Stimulated activated naive CD8-positive, alpha-beta T cell treated with anti-CD3 and anti-CD28 coated beads, Interleukin-15, Interleukin-2, amounts not matched to agents 100 U/mL and 50 U/mL, for 24 hours (primary cell): ENCODE measurements around the gene IRS1.

Experiments used
- ATAC-seq: fragments of 150-1000 bp; cut with Tn5 transposase; one replicate; pipeline ENCODE4 v1.10.0; 2021
- DNase-seq: peaks from one replicate; pipeline ENCODE4 v3.0.0; 2021

IRS1 gene

GRCh38 chr2:226720948-226721347, 78.7 kb downstream of the IRS1 start:
- no peak for DNase-seq
- ATAC-seq: no peak

GRCh38 chr2:226717719-226718118, 81.9 kb downstream of the IRS1 start:
- no peak for DNase-seq

GRCh38 chr2:226716126-226716525, 83.5 kb downstream of the IRS1 start:
- ATAC-seq (no peak), DNase-seq (no peak)

More at GRCh38 chr2:226717719-226718118, 81.9 kb downstream of the IRS1 start:
- no peak for ATAC-seq

- ATAC-seq (no peak), DNase-seq (no peak)
These were observed 84.2 kb downstream of the IRS1 start for GRCh38 chr2:226715347-226715990.

GRCh38 chr2:226712941-226713340, 86.7 kb downstream of the IRS1 start:
- DNase-seq (no peak), ATAC-seq (no peak)

GRCh38 chr2:226711606-226712296, 87.9 kb downstream of the IRS1 start:
- DNase-seq: no peak
- no peak for ATAC-seq

- ATAC-seq (no peak), DNase-seq (no peak)
These were observed 92.1 kb downstream of the IRS1 start for GRCh38 chr2:226707499-226707898.

GRCh38 chr2:226705965-226706364, 93.7 kb downstream of the IRS1 start:
- no peak for ATAC-seq
- DNase-seq: no peak

- ATAC-seq: no peak
These were observed 94.3 kb downstream of the IRS1 start for GRCh38 chr2:226705133-226705886.

GRCh38 chr2:226703514-226703913, 96.1 kb downstream of the IRS1 start:
- ATAC-seq: no peak
- no peak for DNase-seq

More at GRCh38 chr2:226705133-226705886, 94.3 kb downstream of the IRS1 start:
- no peak for DNase-seq

- ATAC-seq: no peak
- no peak for DNase-seq
These were observed 97.2 kb downstream of the IRS1 start for GRCh38 chr2:226702376-226702775.

GRCh38 chr2:226701052-226701451, 98.6 kb downstream of the IRS1 start:
- DNase-seq: peak; percentile 8
- ATAC-seq: peak; percentile 69

- DNase-seq (no peak), ATAC-seq (peak; percentile 23)
These were observed 100.3 kb downstream of the IRS1 start for GRCh38 chr2:226699321-226699720.

- no peak for DNase-seq
- no peak for ATAC-seq
These were observed 100.9 kb downstream of the IRS1 start for GRCh38 chr2:226698671-226699070.

GRCh38 chr2:226694586-226695284, 104.9 kb downstream of the IRS1 start:
- ATAC-seq: no peak
- DNase-seq: no peak

- no peak for DNase-seq
- no peak for ATAC-seq
These were observed 105.5 kb downstream of the IRS1 start for GRCh38 chr2:226694149-226694548.

- DNase-seq (no peak), ATAC-seq (no peak)
These were observed 106.1 kb downstream of the IRS1 start for GRCh38 chr2:226693521-226693920.

GRCh38 chr2:226692521-226693126, 107.0 kb downstream of the IRS1 start:
- no peak for ATAC-seq

GRCh38 chr2:226691255-226691654, 108.4 kb downstream of the IRS1 start:
- ATAC-seq: no peak

More at GRCh38 chr2:226692521-226693126, 107.0 kb downstream of the IRS1 start:
- no peak for DNase-seq

GRCh38 chr2:226690461-226691024, 109.1 kb downstream of the IRS1 start:
- DNase-seq (no peak), ATAC-seq (no peak)

More at GRCh38 chr2:226691255-226691654, 108.4 kb downstream of the IRS1 start:
- no peak for DNase-seq

GRCh38 chr2:226687641-226688253, 111.9 kb downstream of the IRS1 start:
- DNase-seq (no peak), ATAC-seq (no peak)
